ENCODE data around the gene AP3S2.

Gene AP3S2

GRCh38 chr15:89830639-89831038 is 63.2 kb downstream of the AP3S2 start:
- DNase-seq, result no peak

DNA sequence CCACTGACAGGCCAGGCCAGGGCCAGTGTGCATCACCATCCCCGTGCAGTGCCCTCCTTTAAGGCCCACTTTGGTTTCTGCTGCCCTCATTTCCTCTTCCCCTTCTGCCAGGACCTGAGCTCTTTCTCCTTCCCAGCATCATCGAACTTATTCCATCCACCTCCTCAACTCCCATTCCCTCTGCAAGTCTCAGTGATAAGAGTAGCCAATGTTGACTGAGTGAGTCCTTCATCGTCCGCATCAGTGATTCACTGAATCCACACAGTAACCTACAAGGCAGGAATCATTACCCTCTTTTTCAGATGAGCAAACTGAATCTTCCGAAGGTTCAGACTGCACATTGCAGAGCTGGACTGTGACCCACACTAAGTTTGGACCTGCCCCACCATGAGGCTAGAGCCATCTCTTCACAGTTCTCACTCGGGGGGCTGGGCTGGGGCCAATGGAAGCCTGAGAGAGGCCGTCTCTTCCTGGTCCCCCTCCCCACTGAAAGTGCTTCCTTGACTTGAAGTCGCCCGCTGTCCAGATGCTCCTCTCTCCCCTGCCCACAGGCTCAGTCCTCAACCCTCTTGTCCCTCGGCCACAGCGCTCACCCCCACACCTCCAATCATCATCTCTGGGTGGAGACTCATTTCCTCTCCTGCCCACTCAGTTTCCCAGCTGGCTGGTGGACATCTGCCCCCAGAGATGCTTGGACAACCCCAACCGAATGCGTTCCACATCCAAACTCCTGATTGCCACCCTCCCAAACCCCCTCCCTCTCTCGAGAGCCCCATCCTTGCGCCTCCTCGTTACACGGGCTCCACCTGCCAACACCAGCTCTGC is 64.0 kb downstream of the AP3S2 start:
- no peak for DNase-seq

DNA sequence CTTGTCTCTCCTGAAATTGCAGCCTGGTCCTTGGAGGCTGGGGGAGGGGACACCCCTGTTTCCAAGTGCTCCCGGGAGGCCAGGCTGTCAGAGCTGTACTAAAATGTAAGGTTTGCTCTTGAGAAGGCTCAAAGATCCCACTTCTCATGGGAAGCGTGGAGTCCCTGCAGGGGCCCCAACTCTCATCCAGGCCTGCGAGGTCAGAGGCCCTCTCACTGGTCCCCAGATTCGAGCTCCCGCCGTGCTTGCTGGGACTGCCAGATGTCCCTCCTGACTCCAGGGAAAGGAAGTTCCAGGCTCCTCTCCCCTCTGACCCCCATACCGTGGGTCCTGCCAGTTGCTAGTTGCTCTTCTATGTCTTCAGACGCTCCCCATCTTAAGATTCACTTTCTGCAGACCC is 64.6 kb downstream of the AP3S2 start:
- no peak for DNase-seq

DNA sequence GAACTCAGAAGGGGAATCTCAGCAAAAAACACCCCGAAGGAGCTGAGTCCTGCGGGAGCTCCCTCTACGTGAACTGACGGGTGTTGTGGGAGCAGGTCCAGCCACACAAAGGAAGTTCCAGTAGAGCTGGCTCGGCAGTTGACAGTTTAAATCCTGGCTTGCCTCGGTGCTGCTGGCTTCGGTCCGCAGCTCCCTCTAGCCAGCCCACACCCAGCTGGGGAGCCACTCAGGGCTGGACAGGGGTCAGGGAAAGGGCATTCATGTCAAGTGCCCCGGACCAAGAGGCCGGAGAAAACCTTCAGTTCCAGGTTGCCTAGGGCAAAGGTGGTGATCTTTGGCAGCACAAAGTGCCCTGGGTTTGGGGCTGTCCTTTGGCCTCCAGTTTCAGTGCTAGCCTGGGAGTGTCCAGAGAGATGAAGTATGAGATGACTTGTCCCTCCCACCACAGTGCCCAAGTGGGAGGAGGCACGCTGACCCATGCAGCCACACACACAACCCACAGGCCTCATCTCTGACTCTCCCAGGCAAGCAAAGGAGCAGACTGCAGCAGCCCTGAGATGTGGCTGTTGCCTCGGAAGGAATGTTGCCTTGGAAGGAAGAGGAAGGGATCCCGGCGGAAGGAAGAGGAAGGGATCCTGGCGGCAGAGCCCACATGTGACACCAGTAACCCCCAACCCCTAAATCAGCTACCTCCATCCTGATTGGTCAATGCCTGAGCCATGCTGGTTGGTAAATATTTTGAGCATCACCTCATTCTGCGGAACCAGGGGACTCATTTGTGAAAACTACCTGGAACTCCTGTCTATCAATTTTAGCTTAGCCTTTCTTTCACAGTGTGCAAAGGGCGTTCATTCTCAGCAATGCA is 65.3 kb downstream of the AP3S2 start:
- DNase-seq, result no peak

- no peak for DNase-seq
Measured at GRCh38 chr15:89827829-89828228, 66.0 kb downstream of the AP3S2 start.

DNA sequence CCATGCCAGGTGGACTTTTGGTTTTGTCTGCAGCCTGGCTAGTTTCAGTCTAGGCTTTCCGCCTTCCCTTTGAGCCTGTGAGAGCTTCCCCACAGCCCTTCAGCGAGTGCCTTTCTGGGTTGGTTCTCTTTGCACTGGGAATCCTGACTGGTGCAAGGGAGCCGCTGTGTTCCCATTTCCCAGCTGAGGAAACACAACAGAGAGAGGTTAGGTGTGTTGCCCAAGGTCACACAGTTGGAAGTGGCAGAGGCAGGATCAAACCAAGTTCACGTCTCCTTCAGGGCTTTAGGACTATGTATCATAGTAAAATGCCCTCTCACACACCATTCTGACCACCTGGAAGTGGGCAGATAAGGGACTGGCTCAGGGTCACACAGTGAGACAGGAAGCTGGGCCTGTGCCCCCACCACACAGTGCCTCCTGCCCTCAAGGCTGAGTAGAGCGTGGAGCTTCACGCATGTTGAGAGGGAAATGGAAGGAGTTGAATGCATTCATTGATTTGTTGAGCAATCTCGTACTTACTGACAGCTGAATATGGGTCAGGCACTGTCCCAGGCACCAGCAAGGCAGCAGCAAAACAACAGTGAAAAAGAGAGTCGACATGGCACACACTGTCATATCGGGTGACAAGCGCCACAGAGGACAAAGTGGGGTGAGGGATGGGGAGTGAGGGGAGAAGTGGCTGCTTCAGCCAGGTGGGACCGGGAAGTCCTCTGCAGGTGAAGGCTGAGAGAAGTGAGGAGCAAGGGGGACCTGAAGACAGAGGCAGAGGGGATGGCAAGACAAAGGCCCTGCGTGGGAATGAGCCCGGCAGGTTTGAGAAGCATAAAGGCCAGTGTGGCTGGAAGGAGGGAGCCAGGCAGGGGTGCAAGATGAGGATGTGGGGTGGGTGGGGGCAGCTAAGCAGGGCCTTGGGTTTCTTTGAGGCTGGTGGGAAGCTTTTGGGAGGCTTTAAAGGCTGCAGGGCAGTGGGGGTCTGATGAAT is 66.8 kb downstream of the AP3S2 start:
- DNase-seq, result no peak

GRCh38 chr15:89825271-89825940 is 68.4 kb downstream of the AP3S2 start:
- DNase-seq, result no peak

DNA sequence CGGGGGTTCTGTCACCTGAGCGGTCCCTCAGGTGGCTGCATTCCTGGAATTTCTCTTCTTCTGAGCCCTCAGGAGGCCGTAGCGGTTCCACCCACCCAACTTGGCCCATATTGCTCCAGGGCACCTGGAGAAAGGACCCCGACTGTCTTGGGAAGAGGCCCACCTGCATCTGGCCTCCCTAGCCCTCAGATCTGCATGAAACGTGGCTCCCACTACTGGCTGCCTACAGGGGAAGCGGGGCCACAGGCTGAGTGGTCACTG is 69.3 kb downstream of the AP3S2 start:
- no peak for DNase-seq

- no peak for DNase-seq
Measured at GRCh38 chr15:89823836-89824606, 69.8 kb downstream of the AP3S2 start.

GRCh38 chr15:89822951-89823711 is 70.7 kb downstream of the AP3S2 start:
- DNase-seq, result no peak

DNA sequence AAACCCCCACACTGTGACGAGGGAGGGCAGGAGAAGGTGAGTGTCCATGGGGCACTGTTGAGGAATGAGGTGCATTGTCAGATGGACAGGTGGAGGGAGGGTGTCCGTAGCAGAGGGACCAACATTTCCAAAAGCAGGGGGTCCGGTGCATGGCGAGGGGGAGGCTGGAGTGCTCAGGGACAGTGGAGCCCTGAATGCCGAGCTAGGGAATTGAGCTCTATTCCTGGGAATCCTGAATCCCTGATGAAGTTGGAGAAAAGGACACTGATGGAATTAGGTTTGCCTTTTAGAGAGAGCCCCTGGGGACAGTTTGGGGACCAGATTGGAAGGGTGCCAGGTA is 71.2 kb downstream of the AP3S2 start:
- no peak for DNase-seq

DNA sequence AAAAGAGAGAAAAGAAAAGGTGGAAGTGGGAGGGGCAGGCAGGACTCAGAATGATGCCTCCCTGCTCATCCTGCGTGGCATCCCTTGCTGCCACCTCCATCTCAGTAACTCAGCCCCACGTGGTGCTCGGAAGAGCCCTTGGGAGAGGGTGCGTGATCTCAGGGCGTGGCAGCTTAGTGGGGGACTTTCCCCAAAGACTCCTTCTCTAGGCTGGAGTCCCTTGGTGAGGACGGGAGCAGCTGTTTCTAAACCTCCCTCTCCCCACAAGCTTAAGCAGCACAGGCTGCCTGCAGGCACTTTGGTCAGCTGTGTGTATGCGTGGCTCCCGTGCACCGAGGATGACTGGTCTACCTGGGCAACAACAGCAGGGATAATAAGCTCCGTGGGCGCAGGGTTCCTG is 71.8 kb downstream of the AP3S2 start:
- DNase-seq, result no peak

DNA sequence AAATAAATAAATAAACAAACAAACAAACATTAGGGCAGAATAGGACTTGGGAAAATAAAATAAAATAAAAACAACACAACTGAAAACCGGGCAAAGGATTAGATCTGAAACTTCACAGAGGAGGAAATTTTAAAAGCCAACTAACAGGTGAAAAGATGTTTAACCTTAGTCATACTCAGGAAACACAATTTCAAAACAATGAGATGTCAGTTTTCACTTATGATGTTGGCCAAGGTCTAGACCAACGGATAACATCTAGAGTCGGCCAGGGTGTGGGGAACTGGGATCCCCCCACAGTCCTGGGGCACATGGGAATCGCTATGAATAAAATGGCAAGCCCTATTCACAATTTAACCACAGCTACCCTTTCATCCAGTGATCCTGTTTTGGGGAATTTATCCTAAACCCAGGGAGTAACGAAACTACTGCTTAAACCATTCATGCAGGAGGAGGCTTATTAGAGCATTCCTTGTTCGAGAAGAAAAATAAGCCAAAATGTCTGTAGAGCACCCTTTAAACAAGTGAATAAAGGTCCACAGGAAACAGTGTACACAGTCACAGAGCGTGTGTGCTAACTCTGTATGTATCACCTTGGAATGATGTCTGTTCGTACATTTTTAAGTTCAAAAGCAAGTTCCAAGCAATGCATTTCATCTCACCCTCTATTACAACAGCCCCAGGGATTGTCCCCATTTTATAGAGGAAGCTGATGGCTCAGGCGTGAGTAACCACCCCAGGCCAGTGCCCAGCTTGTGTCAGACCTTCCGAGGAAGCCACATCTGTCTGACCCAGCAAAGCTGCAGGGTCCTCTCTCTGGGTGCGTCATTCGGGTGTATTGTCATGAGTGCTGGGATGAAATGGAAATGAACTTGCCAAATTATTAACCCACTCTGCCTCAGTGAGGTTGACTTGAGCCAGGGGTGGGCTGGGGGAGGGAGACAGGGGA is 72.9 kb downstream of the AP3S2 start:
- no peak for DNase-seq

GRCh38 chr15:89818287-89818686 is 75.5 kb downstream of the AP3S2 start:
- no peak for DNase-seq

- DNase-seq, result no peak
Measured at GRCh38 chr15:89817701-89818280, 76.0 kb downstream of the AP3S2 start.

- no peak for DNase-seq
Measured at GRCh38 chr15:89815769-89816168, 78.0 kb downstream of the AP3S2 start.

GRCh38 chr15:89814112-89814742 is 79.6 kb downstream of the AP3S2 start:
- no peak for DNase-seq

DNA sequence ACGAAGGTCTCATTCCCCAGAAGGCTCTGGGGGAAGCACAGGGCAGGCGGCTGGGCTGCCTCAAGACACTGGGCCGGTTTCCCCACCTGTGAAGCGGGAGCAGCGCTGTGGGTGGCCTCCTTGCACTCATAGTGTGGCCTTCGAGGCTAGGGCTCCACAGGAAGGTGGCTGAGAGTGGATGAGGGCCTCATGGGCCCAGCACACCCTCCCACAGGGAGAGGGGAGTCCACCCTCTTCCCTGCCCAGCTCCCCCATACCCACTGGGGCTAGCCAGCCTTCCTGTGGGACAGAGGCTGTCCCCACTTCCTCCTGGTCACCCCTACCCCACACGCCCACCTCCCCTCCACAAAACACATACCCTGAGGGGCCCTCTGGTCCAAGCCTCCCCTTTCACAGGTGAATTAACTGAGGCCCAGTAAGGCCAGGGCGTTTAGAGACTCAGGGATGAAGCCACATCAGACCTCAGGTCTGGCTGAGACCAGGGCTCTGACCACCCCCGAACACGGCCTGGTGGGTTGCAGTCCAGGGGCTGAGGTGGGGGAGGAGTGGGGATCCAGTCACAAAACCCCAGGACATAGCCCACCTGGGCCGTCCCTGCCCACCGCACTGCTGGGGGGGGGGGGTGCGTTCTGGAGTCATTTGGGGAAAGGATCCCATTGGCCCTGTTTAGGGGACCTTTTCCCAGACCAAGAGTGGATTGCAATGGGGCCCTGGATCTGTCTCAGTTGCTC is 80.2 kb downstream of the AP3S2 start:
- DNase-seq, result no peak

All from activated CD8-positive, alpha-beta memory T cell treated with anti-CD3 and anti-CD28 coated beads for 24 hours (primary cell).